Endothelial cell of umbilical vein (primary cell): ENCODE results near the gene MAP3K13. TPM values are rescaled to one million over a fixed set of nuclear protein-coding genes. Genes with fewer than 3 reads are reported as not detected.

Experiments used
- BruUV-seq: library from RNA; stranded (reverse); fragments of 400-500 nt; replicated peaks from 2 replicates; lab custom pipeline; 2021; lab: Mats Ljungman, UMichigan
- CTCF ChIA-PET: fragments of 300-600, 350-600 bp; sonication (Branson Sonifier 250); formaldehyde crosslinking; loops from one replicate; lab custom pipeline; 2021; ENCODE audit warnings: antibody characterized with exemption, inconsistent platforms; lab: Charles Lee
- POLR2A ChIA-PET: fragments of 300-600, 350-600 bp; sonication (Branson Sonifier 250); formaldehyde crosslinking; loops from one replicate; lab custom pipeline; 2021; ENCODE audit warnings: antibody characterized with exemption, inconsistent platforms; lab: Charles Lee
- DNase-seq: peaks from one replicate; pipeline ENCODE4 v3.0.0-alpha.2; 2011; ENCODE audit warnings: low read depth, low spot score
- FAIRE-seq: peaks from 2 replicates; lab custom pipeline; 2011; peaks lifted over from hg19 to GRCh38; lab: Jason Lieb, UNC
- H2AFZ ChIP-seq: 2 replicates; pipeline ENCODE4 v1.6.0; 2012; ENCODE audit warnings: low read depth, low read length, control low read depth, inconsistent platforms
- H3K27ac ChIP-seq: 2 replicates; pipeline ENCODE4 v1.5.1; 2011; ENCODE audit warnings: low read depth, mild to moderate bottlenecking, control low read depth, low read length, moderate library complexity; ENCODE audit not compliant: insufficient read depth
- H3K27me3 ChIP-seq, 2 experiments: 2 replicates each; pipeline versions ENCODE4 v1.6.0 to v1.6.1; 2011; ENCODE audit warnings: low read length in 2 of 2, mixed read lengths in 1 of 2; ENCODE audit not compliant: control insufficient read depth in 2 of 2, insufficient read depth in 2 of 2
- H3K36me3 ChIP-seq, 2 experiments: 2 replicates in 1 of 2; 3 replicates in 1 of 2; pipeline ENCODE4 v1.5.1; 2011; ENCODE audit warnings: low read length in 2 of 2, mild to moderate bottlenecking in 1 of 2, moderate library complexity in 1 of 2; ENCODE audit not compliant: control insufficient read depth in 2 of 2, insufficient read depth in 2 of 2; ENCODE audit errors: extremely low read depth in 1 of 2
- H3K4me1 ChIP-seq: 3 replicates; pipeline ENCODE4 v1.5.1; 2011; ENCODE audit warnings: mild to moderate bottlenecking, low read length; ENCODE audit not compliant: control insufficient read depth, insufficient read depth; ENCODE audit errors: extremely low read depth
- H3K4me2 ChIP-seq: 2 replicates; pipeline ENCODE4 v1.6.1; 2011; ENCODE audit warnings: low read length, control low read depth, mixed read lengths; ENCODE audit not compliant: insufficient read depth
- H3K4me3 ChIP-seq, 3 experiments: fragments of 200-600 bp in 1 of 3; sonication (generic), shearing (Covaris generic) in 1 of 3; replicated peaks in 1 of 3; 2 replicates each; pipeline ENCODE4 v1.5.1; 2011 to 2016; ENCODE audit warnings: control low read depth in 3 of 3, low read length in 3 of 3, mild to moderate bottlenecking in 2 of 3, inconsistent platforms in 1 of 3, low read depth in 1 of 3, moderate library complexity in 1 of 3; ENCODE audit not compliant: insufficient read depth in 1 of 3
- H3K79me2 ChIP-seq: 2 replicates; pipeline ENCODE4 v1.6.0; 2012; ENCODE audit warnings: low read length, inconsistent platforms; ENCODE audit not compliant: control insufficient read depth, insufficient read depth
- H3K9ac ChIP-seq: replicated peaks from 2 replicates; pipeline ENCODE3; 2011; ENCODE audit warnings: low read length, control low read depth; ENCODE audit not compliant: insufficient read depth; ENCODE audit errors: extremely low read depth
- H3K9me1 ChIP-seq: replicated peaks from 3 replicates; pipeline ENCODE4 v1.6.0; 2011; ENCODE audit warnings: mild to moderate bottlenecking, low read length; ENCODE audit not compliant: control insufficient read depth, insufficient read depth; ENCODE audit errors: extremely low read depth
- H3K9me3 ChIP-seq: replicated peaks from 2 replicates; pipeline ENCODE4 v1.5.1; 2012; ENCODE audit warnings: low read length, inconsistent platforms; ENCODE audit not compliant: control insufficient read depth, insufficient read depth
- H4K20me1 ChIP-seq: replicated peaks from 2 replicates; pipeline ENCODE3; 2011; ENCODE audit warnings: mild to moderate bottlenecking, low read length; ENCODE audit not compliant: control insufficient read depth, insufficient read depth; ENCODE audit errors: extremely low read depth
- CTCF ChIP-seq, 2 donors: IDR thresholded peaks; 1 replicate in 1 of 2; 2 replicates in 1 of 2; pipeline ENCODE4 v1.5.1; 2011; ENCODE audit warnings: low read length in 2 of 2, mild to moderate bottlenecking in 2 of 2, moderate library complexity in 2 of 2, control low read depth in 1 of 2, inconsistent platforms in 1 of 2, low read depth in 1 of 2; ENCODE audit not compliant: insufficient read depth in 1 of 2; ENCODE audit errors: extremely low read depth in 1 of 2
- EZH2 ChIP-seq: IDR thresholded peaks from 2 replicates; pipeline ENCODE4 v1.6.1; 2012; ENCODE audit warnings: borderline replicate concordance, low read depth, mild to moderate bottlenecking, moderate library complexity, low read length, inconsistent platforms; ENCODE audit not compliant: severe bottlenecking
- FOS ChIP-seq: IDR thresholded peaks from 2 replicates; pipeline ENCODE4 v1.6.1; 2011; ENCODE audit warnings: mild to moderate bottlenecking, low read length, moderate library complexity, borderline replicate concordance; ENCODE audit not compliant: insufficient read depth
- GATA2 ChIP-seq: IDR thresholded peaks from 2 replicates; pipeline ENCODE4 v1.7.0; 2011; ENCODE audit warnings: low read depth, mild to moderate bottlenecking, moderate library complexity, mixed read lengths, low read length; ENCODE audit not compliant: insufficient read length, insufficient read depth
- JUN ChIP-seq: IDR thresholded peaks from 2 replicates; pipeline ENCODE4 v1.6.1; 2011; ENCODE audit warnings: borderline replicate concordance, low read depth; ENCODE audit not compliant: insufficient read length, insufficient read depth
- MYC ChIP-seq: IDR thresholded peaks from one replicate; pipeline ENCODE4 v1.6.1; 2011; ENCODE audit warnings: mild to moderate bottlenecking, low read depth, low read length
- POLR2A ChIP-seq: IDR thresholded peaks from 2 replicates; pipeline ENCODE4 v1.6.1; 2012; ENCODE audit warnings: low read depth, mild to moderate bottlenecking, control low read depth, low read length
- POLR2AphosphoS5 ChIP-seq: IDR thresholded peaks from 2 replicates; pipeline ENCODE4 v1.6.1; 2012; ENCODE audit warnings: low read depth, mild to moderate bottlenecking, control low read depth, low read length, moderate library complexity; ENCODE audit not compliant: insufficient read depth
- dilution Hi-C: fragments of 300-500 bp; cut with MboI; formaldehyde crosslinking; loops from one replicate; pipeline ENCODE4 v1.15.0; 2019; ENCODE audit warnings: low sequenced_read_pairs; ENCODE audit not compliant: extremely low pct_ligation_motif_present
- intact Hi-C: fragments of 100-400 bp; cut with micrococcal nuclease; formaldehyde crosslinking; loops from one replicate; pipeline ENCODE4 v1.10.0; 2022
- polyA plus RNA-seq, 4 experiments: library from polyadenylated mRNA; depleted of rRNA in 3 of 4; stranded (reverse) in 3 of 4; unstranded in 1 of 4; fragments of >200 nt; gene quantifications; 2 replicates each; pipeline versions ENCODE4 v1.2.1 to v1.2.3, GENCODE V29; 2011 to 2012; ENCODE audit warnings: missing spikeins in 1 of 4
- total RNA-seq: library from RNA; stranded (reverse); gene quantifications from 2 replicates; pipeline ENCODE4 v1.2.3, GENCODE V29; 2021
- TF ChIP-seq, protein P1 (sequence below): IDR thresholded peaks from 2 replicates; pipeline ENCODE4 v1.6.1; 2011; ENCODE audit not compliant: insufficient read depth, insufficient read length

Gene MAP3K13
- total and polyA plus RNA-seq, 2 donors (not counting 3 experiments of a cell fraction or from before 2014, with no cell fraction given): 6.2 to 15.4 TPM

GRCh38 chr3:185484296-185484695, 121.4 kb downstream of the MAP3K13 start:
- no peak overlapping the region for H2AFZ ChIP-seq
- no peak overlapping the region for H3K9ac ChIP-seq
- dilution Hi-C loops: no loop called here
- DNase-seq: no peak
- H3K27me3 ChIP-seq: no peaks in the 10 kb centered on the region
- H4K20me1 ChIP-seq: no peaks in the 10 kb centered on the region
- CTCF ChIA-PET: interaction anchor here (0.7 to 1.1 kb wide), 3 partner anchors 23 to 75 kb away, joined by 3 to 4 read pairs (median 3); no protein-coding TSS in a partner anchor
- no peak for FAIRE-seq
- POLR2A ChIA-PET: interaction anchor here (0.6 kb wide), 1 partner anchor 987 kb away, joined by 5 read pairs; no protein-coding TSS in a partner anchor
- H3K36me3 ChIP-seq: no peaks in the 10 kb centered on the region
- H3K4me3 ChIP-seq: no peak overlapping the region
- no peaks in the 10 kb centered on the region for H3K9me1 ChIP-seq
- peaks cover 6% of the 10 kb centered on the region for H3K4me1 ChIP-seq
- intact Hi-C loops: no loop called here
- no peaks in the 10 kb centered on the region for H3K9me3 ChIP-seq
- H3K27ac ChIP-seq: no peak overlapping the region
- BruUV-seq: no TSS peak
- no peak overlapping the region for H3K4me2 ChIP-seq
- TF ChIP-seq POLR2AphosphoS5 (no peak), EZH2 (no peak), POLR2A (no peak), FOS (no peak), JUN (no peak), MYC (no peak), GATA2 (no peak), CTCF (IDR thresholded peaks at IDR 0.05; ENCODE audit: extremely low read depth in 1 of 2, insufficient read depth in 1 of 2, low read depth in 1 of 2, low read length in 2 of 2) (no peak)
- TF ChIP-seq, protein P1, sequence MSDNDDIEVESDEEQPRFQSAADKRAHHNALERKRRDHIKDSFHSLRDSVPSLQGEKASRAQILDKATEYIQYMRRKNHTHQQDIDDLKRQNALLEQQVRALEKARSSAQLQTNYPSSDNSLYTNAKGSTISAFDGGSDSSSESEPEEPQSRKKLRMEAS: no peak
- H3K79me2 ChIP-seq: no peaks in the 10 kb centered on the region
